H9 (cell line): ENCODE data around the gene SUFU. TPM values are rescaled to one million over a fixed set of nuclear protein-coding genes. Genes with fewer than 3 reads are reported as not detected.

Experiments used
- DNase-seq: peaks from one replicate; pipeline ENCODE4 v3.0.0-alpha.2; 2017
- H2AFZ ChIP-seq: one replicate; pipeline ENCODE4 v1.6.1; 2013; ENCODE audit warnings: mild to moderate bottlenecking, low read length, control low read depth, moderate library complexity
- H2AK5ac ChIP-seq: 2 replicates; pipeline ENCODE4 v1.6.1; 2013; ENCODE audit warnings: low read length, control low read depth, mixed read lengths; ENCODE audit not compliant: insufficient read length
- H2BK120ac ChIP-seq: one replicate; pipeline ENCODE4 v1.6.1; 2013; ENCODE audit warnings: low read depth, mild to moderate bottlenecking, low read length, control low read depth, inconsistent platforms; ENCODE audit not compliant: poor library complexity, severe bottlenecking
- H2BK12ac ChIP-seq: 2 replicates; pipeline ENCODE4 v1.6.1; 2013; ENCODE audit warnings: low read length, control low read depth, mixed read lengths, low read depth; ENCODE audit not compliant: insufficient read length
- H2BK15ac ChIP-seq: 2 replicates; pipeline ENCODE4 v1.6.1; 2013; ENCODE audit warnings: low read depth, low read length, control low read depth
- H2BK20ac ChIP-seq: one replicate; pipeline ENCODE4 v1.6.1; 2013; ENCODE audit warnings: low read depth, mild to moderate bottlenecking, low read length, control low read depth, inconsistent platforms; ENCODE audit not compliant: poor library complexity, severe bottlenecking
- H2BK5ac ChIP-seq: 2 replicates; pipeline ENCODE4 v1.6.1; 2013; ENCODE audit warnings: low read length, control low read depth, mixed read lengths; ENCODE audit not compliant: insufficient read length
- H3K14ac ChIP-seq: 2 replicates; pipeline ENCODE4 v1.6.1; 2013; ENCODE audit warnings: low read length, control low read depth; ENCODE audit not compliant: insufficient read depth
- H3K18ac ChIP-seq: 2 replicates; pipeline ENCODE4 v1.6.1; 2013; ENCODE audit warnings: low read depth, mild to moderate bottlenecking, mixed read lengths, low read length, control low read depth; ENCODE audit not compliant: insufficient read length
- H3K23ac ChIP-seq: 2 replicates; pipeline ENCODE4 v1.6.1; 2013; ENCODE audit warnings: low read length, control low read depth, mixed read lengths, low read depth; ENCODE audit not compliant: insufficient read length
- H3K23me2 ChIP-seq: 2 replicates; pipeline ENCODE4 v1.6.1; 2013; ENCODE audit warnings: low read depth, mild to moderate bottlenecking, mixed read lengths, low read length, control low read depth; ENCODE audit not compliant: insufficient read length, poor library complexity, severe bottlenecking
- H3K27ac ChIP-seq: 2 replicates; pipeline ENCODE4 v1.5.1; 2013; ENCODE audit warnings: low read length, control low read depth, mixed read lengths, low read depth; ENCODE audit not compliant: insufficient read length
- H3K27me3 ChIP-seq: 2 replicates; pipeline ENCODE4 v1.6.1; 2013; ENCODE audit warnings: low read length, control low read depth, inconsistent platforms; ENCODE audit not compliant: insufficient read depth
- H3K4ac ChIP-seq: 2 replicates; pipeline ENCODE4 v1.6.1; 2013; ENCODE audit warnings: low read depth, mild to moderate bottlenecking, control low read depth, inconsistent platforms, low read length, moderate library complexity
- H3K4me1 ChIP-seq: 2 replicates; pipeline ENCODE4 v1.6.1; 2013; ENCODE audit warnings: low read length, control low read depth, inconsistent platforms; ENCODE audit not compliant: insufficient read depth
- H3K4me2 ChIP-seq: 2 replicates; pipeline ENCODE4 v1.6.1; 2013; ENCODE audit warnings: low read length, control low read depth, mixed read lengths; ENCODE audit not compliant: insufficient read length, insufficient read depth
- H3K56ac ChIP-seq: 2 replicates; pipeline ENCODE4 v1.6.1; 2013; ENCODE audit warnings: low read depth, mild to moderate bottlenecking, mixed read lengths, low read length, control low read depth; ENCODE audit not compliant: insufficient read length
- H3K79me1 ChIP-seq: 2 replicates; pipeline ENCODE4 v1.6.1; 2013; ENCODE audit warnings: low read depth, mild to moderate bottlenecking, moderate library complexity, low read length, control low read depth, inconsistent platforms; ENCODE audit not compliant: insufficient read depth, poor library complexity, severe bottlenecking
- H3K79me2 ChIP-seq: 2 replicates; pipeline ENCODE4 v1.6.1; 2013; ENCODE audit warnings: low read length, control low read depth, inconsistent platforms; ENCODE audit not compliant: insufficient read depth
- H3K9ac ChIP-seq: 2 replicates; pipeline ENCODE4 v1.6.1; 2013; ENCODE audit warnings: low read length, control low read depth, mixed read lengths; ENCODE audit not compliant: insufficient read length; ENCODE audit errors: extremely low read depth
- H3K9me3 ChIP-seq: one replicate; pipeline ENCODE4 v1.6.1; 2013; ENCODE audit warnings: low read depth, low read length, inconsistent platforms; ENCODE audit not compliant: control insufficient read depth
- H3T11ph ChIP-seq: one replicate; pipeline ENCODE4 v1.6.1; 2013; ENCODE audit warnings: mild to moderate bottlenecking, low read length, control low read depth, inconsistent platforms
- H4K20me1 ChIP-seq: one replicate; pipeline ENCODE4 v1.6.1; 2013; ENCODE audit not compliant: control insufficient read depth, insufficient read length, insufficient read depth
- H4K5ac ChIP-seq: 2 replicates; pipeline ENCODE4 v1.6.1; 2013; ENCODE audit warnings: low read depth, mild to moderate bottlenecking, mixed read lengths, low read length, control low read depth; ENCODE audit not compliant: insufficient read length
- H4K8ac ChIP-seq: replicated peaks from 2 replicates; pipeline ENCODE4 v1.6.1; 2013; ENCODE audit warnings: low read length, control low read depth, mixed read lengths, low read depth; ENCODE audit not compliant: insufficient read length
- H4K91ac ChIP-seq: 2 replicates; pipeline ENCODE4 v1.6.1; 2013; ENCODE audit warnings: low read depth, mild to moderate bottlenecking, moderate library complexity, mixed read lengths, low read length, control low read depth; ENCODE audit not compliant: insufficient read length
- H3K27ac Mint-ChIP-seq, 3 experiments: 2 replicates in 2 of 3; 3 replicates in 1 of 3; pipeline ENCODE4 v1.8.0; 2020 to 2021; ENCODE audit warnings: mixed read lengths in 3 of 3, mild to moderate bottlenecking in 1 of 3, moderate library complexity in 1 of 3
- H3K27me3 Mint-ChIP-seq: 2 replicates; pipeline ENCODE4 v1.8.0; 2021; ENCODE audit warnings: low read depth, mild to moderate bottlenecking, moderate library complexity, mixed read lengths
- H3K36me3 Mint-ChIP-seq, 3 experiments: 2 replicates in 2 of 3; 3 replicates in 1 of 3; pipeline ENCODE4 v1.8.0; 2020 to 2021; ENCODE audit warnings: low read depth in 3 of 3, mixed read lengths in 3 of 3; ENCODE audit not compliant: insufficient read depth in 1 of 3
- H3K4me1 Mint-ChIP-seq, 2 experiments: 2 replicates each; pipeline ENCODE4 v1.8.0; 2020; ENCODE audit warnings: mixed read lengths in 2 of 2
- H3K4me3 Mint-ChIP-seq, 2 experiments: 2 replicates in 1 of 2; 3 replicates in 1 of 2; pipeline ENCODE4 v1.8.0; 2020 to 2021; ENCODE audit warnings: mild to moderate bottlenecking in 2 of 2, mixed read lengths in 2 of 2, moderate library complexity in 1 of 2
- H3K9me3 Mint-ChIP-seq, 2 experiments: 2 replicates in 1 of 2; 3 replicates in 1 of 2; pipeline ENCODE4 v1.8.0; 2020; ENCODE audit warnings: mild to moderate bottlenecking in 2 of 2, mixed read lengths in 2 of 2, moderate library complexity in 1 of 2
- CTCF ChIP-seq: fragments of 200-600 bp; sonication (generic); conservative IDR thresholded peaks from 3 replicates; pipeline ENCODE4 v1.8.0; 2021; ENCODE audit warnings: antibody characterized with exemption, mild to moderate bottlenecking
- WGBS: extraction: QIAGEN DNeasy Blood & Tissue Kit; methylation state at CpG from one replicate; pipeline ENCODE4 v1.1.7; 2013; ENCODE audit warnings: missing lambda C conversion rate, low lambda C conversion rate, mixed read lengths; ENCODE audit not compliant: insufficient read length; ENCODE audit errors: extremely low coverage; 5-methylcytosine and 5-hydroxymethylcytosine counted together
- total RNA-seq: library from RNA; stranded (reverse); gene quantifications from 2 replicates; pipeline ENCODE4 v1.2.1, GENCODE V29; 2021

Gene SUFU
- total RNA-seq, 1 experiment from 2014 or later, result 9.5 TPM

GRCh38 chr10:102565793-102566192 lies 62.0 kb downstream of the SUFU start:
- WGBS, result no CpG with 5 or more reads among the region's 8 CpGs
- H3K4ac ChIP-seq, result no peak overlapping the region
- Mint-ChIP-seq H3K4me1 (peaks cover 5 to 14% of the 10 kb centered on the region in 2 experiments), H3K9me3 (no peaks in the 10 kb centered on the region), H3K4me3 (no peak overlapping the region), H3K27me3 (peaks cover 99% of the 10 kb centered on the region), H3K36me3 (no peaks in the 10 kb centered on the region), H3K27ac (no peak overlapping the region)
- no peak overlapping the region for H3K9ac ChIP-seq
- no peak overlapping the region for H3K23ac ChIP-seq
- TF ChIP-seq CTCF, result peak; percentile 76
- H3K79me2 ChIP-seq, result no peaks in the 10 kb centered on the region
- no peak overlapping the region for H4K5ac ChIP-seq
- no peaks in the 10 kb centered on the region for H3K23me2 ChIP-seq
- H3K9me3 ChIP-seq, result no peaks in the 10 kb centered on the region
- no peak overlapping the region for H2BK120ac ChIP-seq
- no peak overlapping the region for H2BK12ac ChIP-seq
- H3K27ac ChIP-seq, result no peak overlapping the region
- no peak overlapping the region for H2BK5ac ChIP-seq
- no peak overlapping the region for H3T11ph ChIP-seq
- H3K56ac ChIP-seq, result no peak overlapping the region
- H3K4me1 ChIP-seq, result no peaks in the 10 kb centered on the region
- no peaks in the 10 kb centered on the region for H4K20me1 ChIP-seq
- H4K91ac ChIP-seq, result no peak overlapping the region
- no peak overlapping the region for H2AK5ac ChIP-seq
- peak; percentile 89 for DNase-seq
- H3K4me2 ChIP-seq, result no peak overlapping the region
- H2BK15ac ChIP-seq, result no peak overlapping the region
- H2BK20ac ChIP-seq, result no peak overlapping the region
- no peak overlapping the region for H2AFZ ChIP-seq
- no peak overlapping the region for H3K18ac ChIP-seq
- no peaks in the 10 kb centered on the region for H3K79me1 ChIP-seq
- no peak overlapping the region for H4K8ac ChIP-seq
- no peak overlapping the region for H3K14ac ChIP-seq
- H3K27me3 ChIP-seq, result peaks cover 19% of the 10 kb centered on the region
